Astrocyte of the cerebellum (primary cell): ENCODE data around the gene SMG5.

Experiments used
- DNase-seq: peaks from one replicate; pipeline ENCODE4 v3.0.0-alpha.2; 2011; ENCODE audit warnings: low read depth
- H3K4me3 ChIP-seq: 2 replicates; pipeline ENCODE4 v1.5.1; 2011; ENCODE audit warnings: mild to moderate bottlenecking, low read depth, low read length, moderate library complexity
- CTCF ChIP-seq: IDR thresholded peaks from 2 replicates; pipeline ENCODE4 v1.5.1; 2012; ENCODE audit warnings: low read length, low read depth, moderate library complexity, mild to moderate bottlenecking; ENCODE audit errors: missing control alignments
- in situ Hi-C: cut with HindIII; loops from 2 replicates; pipeline ENCODE4 v1.10.0; 2017; ENCODE audit warnings: low sequenced_read_pairs

The SMG5 gene

GRCh38 chr1:156242738-156243137 lies 39.9 kb downstream of the SMG5 start:
- H3K4me3 ChIP-seq = no peak overlapping the region
- DNase-seq = no peak
- in situ Hi-C loops = no loop called here
- TF ChIP-seq CTCF = no peak

- no peak for DNase-seq
- no peak for TF ChIP-seq CTCF
- no peak within 1 kb of the TSS for H3K4me3 ChIP-seq
- in situ Hi-C loops = no loop called here
Observed at GRCh38 chr1:156241926-156242325, 40.7 kb downstream of the SMG5 start, which contains the start of gene BGLAP. Gene BGLAP (plus strand): TSS chr1:156242184. CDS start chr1:156242232, 48 bp downstream.

DNA sequence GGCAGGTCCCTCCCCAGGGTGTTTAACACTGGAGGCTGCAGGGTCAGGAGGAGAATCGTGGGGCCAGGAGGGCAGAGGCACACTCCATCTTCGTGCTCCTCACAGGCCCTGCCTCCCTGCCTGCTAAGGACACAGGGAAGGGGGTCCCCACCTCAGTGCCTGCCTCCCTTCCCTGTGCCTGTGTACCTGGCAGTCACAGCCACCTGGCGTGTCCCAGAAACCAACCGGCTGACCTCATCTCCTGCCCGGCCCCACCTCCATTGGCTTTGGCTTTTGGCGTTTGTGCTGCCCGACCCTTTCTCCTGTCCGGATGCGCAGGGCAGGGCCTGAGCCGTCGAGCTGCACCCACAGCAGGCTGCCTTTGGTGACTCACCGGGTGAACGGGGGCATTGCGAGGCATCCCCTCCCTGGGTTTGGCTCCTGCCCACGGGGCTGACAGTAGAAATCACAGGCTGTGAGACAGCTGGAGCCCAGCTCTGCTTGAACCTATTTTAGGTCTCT lies 41.3 kb downstream of the SMG5 start:
- DNase-seq = no peak
- no peak overlapping the region for H3K4me3 ChIP-seq
- in situ Hi-C loops = no loop called here
- TF ChIP-seq CTCF = no peak

DNA sequence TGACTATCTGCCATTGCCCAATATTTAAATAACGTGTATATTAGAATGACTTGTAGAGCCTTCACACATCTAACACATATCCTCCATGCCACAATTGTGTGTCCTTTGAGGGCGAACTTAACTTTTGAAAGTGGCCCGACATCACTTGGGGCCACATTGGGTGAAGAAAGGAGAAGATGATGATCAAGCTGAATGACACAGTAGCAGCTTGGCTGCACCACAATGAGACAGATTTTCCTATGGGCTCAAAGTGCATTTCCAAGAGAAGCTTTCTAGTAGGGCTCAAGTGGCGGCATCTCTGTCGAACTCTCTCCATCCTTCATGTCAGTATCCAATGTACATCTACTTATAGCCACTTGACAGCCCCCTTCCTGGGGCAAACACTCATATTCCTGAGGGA lies 44.4 kb downstream of the SMG5 start:
- in situ Hi-C loops = no loop called here
- TF ChIP-seq CTCF = no peak
- H3K4me3 ChIP-seq = no peak overlapping the region
- DNase-seq = no peak

DNA sequence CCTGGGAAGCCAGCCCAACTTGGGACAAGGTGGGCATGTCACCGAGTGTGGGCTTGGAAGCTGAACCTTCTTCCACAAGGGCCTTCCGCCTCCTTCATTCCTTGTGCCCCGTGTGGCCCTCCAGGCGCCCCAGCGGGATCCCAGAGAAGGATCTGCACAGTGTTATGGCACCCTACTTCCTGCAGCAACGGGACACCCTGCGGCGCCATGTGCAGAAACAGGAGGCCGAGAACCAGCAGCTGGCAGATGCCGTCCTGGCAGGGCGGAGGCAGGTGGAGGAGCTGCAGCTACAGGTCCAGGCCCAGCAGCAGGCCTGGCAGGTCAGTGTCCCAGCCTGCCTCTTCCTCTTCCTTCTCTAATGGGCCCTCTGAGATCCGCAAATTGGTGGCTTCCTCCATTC lies 46.5 kb downstream of the SMG5 start:
- DNase-seq = no peak
- in situ Hi-C loops = no loop called here
- no peak overlapping the region for H3K4me3 ChIP-seq
- TF ChIP-seq CTCF = no peak

GRCh38 chr1:156233426-156234127 lies 49.0 kb downstream of the SMG5 start:
- H3K4me3 ChIP-seq = no peak overlapping the region
- peak; percentile 70 for DNase-seq
- in situ Hi-C loops = no loop called here

More at GRCh38 chr1:156233426-156234127, 49.0 kb downstream of the SMG5 start:
- no peak for TF ChIP-seq CTCF
